GM12875 (cell line): ENCODE results near the gene SNX30.

Experiments
- H3K4me3 ChIP-seq: one replicate; pipeline ENCODE4 v1.5.1; 2011; ENCODE audit warnings: low read depth, low read length, control low read depth
- TF ChIP-seq, protein P1 (sequence below): IDR thresholded peaks from 2 replicates; pipeline ENCODE4 v1.5.1; 2011; ENCODE audit warnings: low read depth, mild to moderate bottlenecking, control low read depth, inconsistent platforms, low read length, moderate library complexity, borderline replicate concordance; ENCODE audit not compliant: insufficient read depth

SNX30 gene

DNA sequence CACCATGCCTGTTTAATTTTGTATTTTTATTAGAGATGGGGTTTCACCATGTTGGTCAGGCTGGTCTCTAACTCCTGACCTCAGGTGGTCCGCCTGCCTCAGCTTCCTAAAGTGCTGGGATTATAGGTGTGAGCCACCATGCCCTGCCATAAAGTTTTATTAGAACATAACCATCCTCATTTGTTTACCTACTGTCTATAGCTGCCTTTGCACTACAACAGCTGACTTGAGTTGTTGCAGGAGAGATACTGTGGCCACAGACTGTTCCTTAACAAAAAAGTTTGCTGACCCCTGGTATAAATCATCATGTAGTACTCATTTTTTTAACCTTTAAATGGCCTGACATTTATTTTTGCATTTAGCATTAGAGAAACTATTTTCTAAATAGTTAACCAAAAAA lies 31.7 kb downstream of the SNX30 start:
- no peak overlapping the region for H3K4me3 ChIP-seq
- TF ChIP-seq, protein P1, sequence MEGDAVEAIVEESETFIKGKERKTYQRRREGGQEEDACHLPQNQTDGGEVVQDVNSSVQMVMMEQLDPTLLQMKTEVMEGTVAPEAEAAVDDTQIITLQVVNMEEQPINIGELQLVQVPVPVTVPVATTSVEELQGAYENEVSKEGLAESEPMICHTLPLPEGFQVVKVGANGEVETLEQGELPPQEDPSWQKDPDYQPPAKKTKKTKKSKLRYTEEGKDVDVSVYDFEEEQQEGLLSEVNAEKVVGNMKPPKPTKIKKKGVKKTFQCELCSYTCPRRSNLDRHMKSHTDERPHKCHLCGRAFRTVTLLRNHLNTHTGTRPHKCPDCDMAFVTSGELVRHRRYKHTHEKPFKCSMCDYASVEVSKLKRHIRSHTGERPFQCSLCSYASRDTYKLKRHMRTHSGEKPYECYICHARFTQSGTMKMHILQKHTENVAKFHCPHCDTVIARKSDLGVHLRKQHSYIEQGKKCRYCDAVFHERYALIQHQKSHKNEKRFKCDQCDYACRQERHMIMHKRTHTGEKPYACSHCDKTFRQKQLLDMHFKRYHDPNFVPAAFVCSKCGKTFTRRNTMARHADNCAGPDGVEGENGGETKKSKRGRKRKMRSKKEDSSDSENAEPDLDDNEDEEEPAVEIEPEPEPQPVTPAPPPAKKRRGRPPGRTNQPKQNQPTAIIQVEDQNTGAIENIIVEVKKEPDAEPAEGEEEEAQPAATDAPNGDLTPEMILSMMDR, result no peak

DNA sequence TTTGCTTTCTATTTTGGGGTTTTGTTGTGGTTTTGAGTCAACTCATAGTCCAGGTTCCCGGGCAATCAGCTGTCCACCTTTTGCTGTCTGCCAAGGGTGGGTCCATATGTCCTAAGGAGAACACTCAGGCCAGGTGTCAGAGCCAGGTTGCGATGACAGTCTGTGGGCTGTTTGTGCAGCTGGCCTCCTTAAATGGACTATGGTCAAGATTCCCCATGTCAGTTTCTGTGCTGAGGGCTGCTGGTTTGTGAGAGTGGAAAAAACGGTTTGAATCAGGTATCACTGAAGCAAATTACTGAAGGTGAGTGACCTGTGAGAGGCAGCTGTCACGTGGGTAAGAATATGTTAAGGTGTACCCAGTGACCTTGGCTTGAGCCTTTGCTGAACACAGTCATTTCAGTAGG lies 33.0 kb downstream of the SNX30 start:
- TF ChIP-seq, protein P1, result no peak
- H3K4me3 ChIP-seq, result no peak overlapping the region

- H3K4me3 ChIP-seq, result no peak overlapping the region
- TF ChIP-seq, protein P1, result no peak
Measured at GRCh38 chr9:112784020-112784785, 33.6 kb downstream of the SNX30 start.

- TF ChIP-seq, protein P1, result no peak
- no peak overlapping the region for H3K4me3 ChIP-seq
Measured at GRCh38 chr9:112785986-112786385, 35.4 kb downstream of the SNX30 start.

- TF ChIP-seq, protein P1, result no peak
- H3K4me3 ChIP-seq, result no peak overlapping the region
Measured at GRCh38 chr9:112786829-112787520, 36.4 kb downstream of the SNX30 start.

GRCh38 chr9:112787978-112788377 lies 37.4 kb downstream of the SNX30 start:
- TF ChIP-seq, protein P1, result no peak
- H3K4me3 ChIP-seq, result no peak overlapping the region

DNA sequence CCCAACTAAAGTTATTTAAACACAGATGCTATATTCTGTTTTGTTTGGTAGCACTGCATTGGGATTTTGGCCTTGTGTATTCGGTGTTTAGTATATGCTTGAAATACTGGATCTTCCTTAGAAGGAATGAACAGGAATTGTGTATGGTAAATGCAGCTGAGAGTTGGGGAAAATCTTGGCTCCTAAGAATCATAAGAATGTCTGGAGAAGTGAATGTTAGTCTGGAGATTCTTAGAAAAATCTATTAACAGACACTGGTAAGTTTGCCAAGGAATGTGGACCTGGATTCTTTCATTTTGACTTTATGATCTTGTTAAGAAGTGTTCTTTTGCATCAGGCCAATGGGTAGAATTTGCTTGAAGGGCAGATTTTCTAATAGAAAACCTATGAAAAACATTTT lies 38.9 kb downstream of the SNX30 start:
- no peak overlapping the region for H3K4me3 ChIP-seq
- TF ChIP-seq, protein P1, result no peak
